Vagina (tissue), 2 donors: ENCODE measurements around the gene RAF1.

Experiments used
- POLR2A ChIP-seq, 2 donors: fragments of 450-650 bp; IDR thresholded peaks; one replicate each; pipeline ENCODE4 v1.6.1; 2017; ENCODE audit warnings: antibody characterized with exemption in 2 of 2, mild to moderate bottlenecking in 2 of 2, moderate library complexity in 2 of 2
- POLR2AphosphoS5 ChIP-seq, 2 donors: sonication (generic); formaldehyde crosslinking; IDR thresholded peaks; one replicate each; pipeline ENCODE4 v1.9.0; 2017; ENCODE audit warnings: antibody characterized with exemption in 2 of 2, mild to moderate bottlenecking in 2 of 2, low read depth in 1 of 2; ENCODE audit not compliant: insufficient read depth in 1 of 2
- TF ChIP-seq, protein P1 (sequence below), 3 experiments: fragments of 450-650 bp in 2 of 3; fragments of 200-600 bp in 1 of 3; sonication (generic) in 1 of 3; IDR thresholded peaks; one replicate each; pipeline ENCODE4 v1.5.1; 2017 to 2019; ENCODE audit warnings: antibody characterized with exemption in 3 of 3, mild to moderate bottlenecking in 2 of 3, moderate library complexity in 2 of 3

DNA sequence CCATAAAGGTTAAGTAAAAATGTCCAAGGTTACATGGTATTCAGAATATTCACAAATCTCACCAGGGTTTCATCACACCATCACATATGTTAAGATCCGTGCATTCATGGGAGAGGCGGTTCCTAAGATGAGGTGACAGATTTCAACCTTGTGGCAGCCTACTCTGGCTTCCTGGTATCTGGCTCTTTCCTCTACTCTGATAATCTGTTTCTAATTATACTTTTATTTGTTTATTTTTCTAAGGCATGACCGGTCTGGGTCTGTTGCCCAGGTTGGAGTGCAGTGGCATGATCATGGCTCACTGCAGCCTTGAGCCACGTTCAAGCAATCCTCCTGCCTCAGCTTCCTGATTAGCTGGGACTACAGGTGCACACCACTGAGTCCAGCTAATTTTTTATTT lies 34.4 kb downstream of the RAF1 start:
- TF ChIP-seq, protein P1, sequence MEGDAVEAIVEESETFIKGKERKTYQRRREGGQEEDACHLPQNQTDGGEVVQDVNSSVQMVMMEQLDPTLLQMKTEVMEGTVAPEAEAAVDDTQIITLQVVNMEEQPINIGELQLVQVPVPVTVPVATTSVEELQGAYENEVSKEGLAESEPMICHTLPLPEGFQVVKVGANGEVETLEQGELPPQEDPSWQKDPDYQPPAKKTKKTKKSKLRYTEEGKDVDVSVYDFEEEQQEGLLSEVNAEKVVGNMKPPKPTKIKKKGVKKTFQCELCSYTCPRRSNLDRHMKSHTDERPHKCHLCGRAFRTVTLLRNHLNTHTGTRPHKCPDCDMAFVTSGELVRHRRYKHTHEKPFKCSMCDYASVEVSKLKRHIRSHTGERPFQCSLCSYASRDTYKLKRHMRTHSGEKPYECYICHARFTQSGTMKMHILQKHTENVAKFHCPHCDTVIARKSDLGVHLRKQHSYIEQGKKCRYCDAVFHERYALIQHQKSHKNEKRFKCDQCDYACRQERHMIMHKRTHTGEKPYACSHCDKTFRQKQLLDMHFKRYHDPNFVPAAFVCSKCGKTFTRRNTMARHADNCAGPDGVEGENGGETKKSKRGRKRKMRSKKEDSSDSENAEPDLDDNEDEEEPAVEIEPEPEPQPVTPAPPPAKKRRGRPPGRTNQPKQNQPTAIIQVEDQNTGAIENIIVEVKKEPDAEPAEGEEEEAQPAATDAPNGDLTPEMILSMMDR (IDR thresholded peaks at IDR 0.05) = no peak
- no peak for TF ChIP-seq POLR2A (IDR thresholded peaks at IDR 0.05)
- TF ChIP-seq POLR2AphosphoS5 (IDR thresholded peaks at IDR 0.05; ENCODE audit: insufficient read depth in 1 of 2, low read depth in 1 of 2) = no peak
